Activated CD8-positive, alpha-beta memory T cell treated with anti-CD3 and anti-CD28 coated beads, Interleukin-2, amount 50 U/mL, for 24 hours (primary cell): ENCODE data around the gene KRTAP1-1.
"Not testable (repeated sequence)": the region's sequence is repeated elsewhere in the genome, so short reads cannot be mapped to it uniquely, and the experiment has no call there.

Experiments used
- DNase-seq: peaks from one replicate; pipeline ENCODE4 v3.0.0-alpha.2; 2020; ENCODE audit errors: extremely low read depth

Gene KRTAP1-1

GRCh38 chr17:41012326-41013120 lies 28.7 kb downstream of the KRTAP1-1 start:
- DNase-seq: no peak

DNA sequence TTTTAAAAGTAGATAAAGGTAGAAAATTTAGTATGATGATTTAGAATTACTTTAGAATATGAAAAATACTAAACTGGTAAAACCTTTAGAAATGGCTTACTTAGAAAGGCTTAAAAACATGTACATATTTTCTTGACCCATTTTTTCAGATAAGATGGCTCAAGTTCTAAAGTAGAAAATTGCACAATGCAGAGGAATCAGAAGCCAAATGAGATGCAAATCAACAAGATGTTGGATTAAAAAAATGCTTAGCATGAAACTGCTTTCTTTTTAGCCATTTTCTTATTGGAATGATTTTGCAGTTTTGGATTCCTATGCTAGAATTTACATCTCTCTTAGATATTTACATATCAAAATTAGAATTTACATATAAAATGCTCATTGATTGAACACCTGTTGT lies 30.8 kb downstream of the KRTAP1-1 start:
- no peak for DNase-seq

DNA sequence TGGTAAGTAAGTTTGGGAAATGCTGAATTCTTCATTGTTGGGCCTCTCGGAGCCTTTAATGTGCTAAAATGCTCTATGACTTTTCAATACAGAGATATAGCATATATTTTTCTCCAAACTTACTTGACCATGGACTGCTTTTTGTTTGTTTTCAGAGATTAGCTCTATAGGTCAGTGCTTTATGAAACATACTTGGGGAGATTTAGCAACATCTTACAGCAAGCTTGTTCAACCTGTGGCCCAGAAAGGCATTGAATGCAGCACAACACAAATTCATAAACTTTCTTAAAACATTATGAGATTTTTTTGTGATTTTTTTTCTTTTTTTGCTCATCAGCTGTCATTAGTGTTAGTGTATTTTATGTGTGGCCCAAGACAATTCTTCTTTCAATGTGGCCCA lies 31.3 kb downstream of the KRTAP1-1 start:
- DNase-seq: no peak

GRCh38 chr17:41009301-41009760 lies 31.9 kb downstream of the KRTAP1-1 start:
- DNase-seq: no peak

- DNase-seq: no peak
Observed at GRCh38 chr17:41008811-41009210, 32.4 kb downstream of the KRTAP1-1 start, which contains the start of gene KRTAP3-1. Gene KRTAP3-1, minus strand, starts transcription at chr17:41009128. Its CDS starts 54 bp downstream, at chr17:41009074.

- DNase-seq: no peak
Observed at GRCh38 chr17:41004397-41004796, 36.9 kb downstream of the KRTAP1-1 start.

DNA sequence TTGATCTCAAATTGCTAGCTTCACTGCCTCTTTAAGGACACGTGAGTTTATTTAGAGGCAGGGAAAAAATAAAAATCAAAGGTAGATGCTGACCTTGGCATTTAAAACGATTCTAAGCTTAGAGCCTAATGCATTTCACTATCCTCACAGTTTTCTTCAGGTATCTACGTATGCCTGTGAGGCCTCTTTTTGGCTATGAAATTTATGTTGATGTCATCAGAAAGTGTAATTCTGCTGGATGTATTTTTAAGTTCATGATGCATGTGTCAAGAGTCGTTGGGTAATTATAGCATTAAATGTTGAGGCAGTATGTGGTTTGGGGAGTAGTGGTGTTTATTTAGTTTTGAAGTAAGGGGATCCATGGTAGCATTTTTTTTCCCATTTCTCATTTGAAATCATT lies 37.3 kb downstream of the KRTAP1-1 start:
- DNase-seq: no peak

DNA sequence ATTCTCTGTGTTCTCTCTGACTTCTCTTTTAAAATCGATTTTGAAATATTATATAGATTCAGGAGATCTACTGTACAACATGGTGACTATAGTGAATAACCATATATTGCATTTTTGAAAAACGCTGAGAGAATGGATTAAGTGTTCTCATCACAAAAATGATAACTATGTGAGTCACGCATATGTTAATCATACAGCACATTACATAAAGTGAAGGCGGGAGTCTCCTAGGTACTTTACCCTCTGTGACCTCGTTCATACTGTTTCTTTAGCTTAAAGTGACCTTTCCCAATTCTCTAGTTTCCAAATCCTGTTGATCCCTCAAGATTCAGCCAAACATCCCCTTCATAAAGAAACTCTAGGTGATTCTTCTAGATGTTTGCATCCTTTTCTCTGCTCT lies 38.4 kb downstream of the KRTAP1-1 start:
- DNase-seq: no peak

- DNase-seq: no peak
Observed at GRCh38 chr17:41001795-41002194, 39.5 kb downstream of the KRTAP1-1 start.

DNA sequence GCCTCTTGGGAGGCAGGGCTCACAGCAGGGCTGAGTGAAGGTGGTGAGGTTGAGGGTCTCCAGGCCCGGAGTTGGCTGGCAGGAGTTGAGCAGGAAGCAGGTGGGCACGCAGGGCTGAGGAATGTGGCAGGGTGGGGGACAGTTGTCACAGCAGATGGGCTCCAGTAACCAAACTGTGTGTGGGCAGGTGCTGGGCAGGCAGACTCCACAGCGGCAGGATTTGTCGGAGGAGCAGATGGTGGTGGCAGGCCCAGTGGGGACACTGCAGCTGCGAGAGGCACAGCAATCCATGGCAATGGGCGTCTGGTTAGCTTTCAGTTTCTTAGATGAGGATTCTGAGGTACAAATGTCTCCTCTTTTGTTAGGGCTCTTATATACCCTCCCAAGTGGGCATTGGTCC lies 41.7 kb downstream of the KRTAP1-1 start, which contains the start of gene KRTAP3-2:
TSS of gene KRTAP3-2 (minus strand) at position 344 of the 400 bp plus-strand sequence. CDS start at position 291, 53 bp downstream.
- not testable (repeated sequence) for DNase-seq

DNA sequence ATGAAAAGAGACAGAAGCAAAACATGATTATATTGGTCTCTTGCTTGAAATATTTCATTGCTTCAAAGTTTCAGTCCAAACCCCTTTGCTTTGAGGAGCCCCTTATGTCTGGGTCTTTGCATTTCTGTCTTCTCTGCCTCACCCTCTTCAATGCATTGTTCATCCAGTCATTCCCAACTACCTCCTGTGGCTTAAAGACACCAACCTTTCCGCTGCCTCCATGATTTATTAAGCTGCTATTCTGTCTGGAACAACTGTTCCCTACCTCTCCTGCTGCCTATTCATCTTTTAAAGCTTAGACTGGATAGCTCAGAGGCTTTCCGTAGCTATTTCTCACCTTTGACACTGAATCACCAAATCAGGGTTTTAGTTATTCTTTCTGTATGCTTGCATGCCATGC lies 43.9 kb downstream of the KRTAP1-1 start:
- DNase-seq: no peak

DNA sequence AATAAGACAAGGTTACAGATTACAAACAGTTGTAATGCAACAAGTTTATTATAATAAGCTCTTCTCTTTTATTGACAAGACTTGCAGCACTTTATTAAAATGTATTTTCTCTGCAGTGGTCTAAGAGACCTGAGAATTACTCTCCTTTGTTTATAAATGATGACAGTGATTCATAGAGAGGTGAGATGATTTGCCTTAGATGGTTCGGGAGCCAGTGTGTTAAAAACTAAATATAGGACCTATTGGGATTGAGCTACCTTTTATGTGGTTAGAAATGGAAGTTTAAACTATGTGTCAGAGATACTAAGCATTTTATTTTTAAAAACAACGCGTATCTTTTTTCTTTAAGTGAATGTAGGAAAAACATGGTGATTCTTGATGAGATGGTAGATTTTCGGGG lies 44.4 kb downstream of the KRTAP1-1 start:
- no peak for DNase-seq

DNA sequence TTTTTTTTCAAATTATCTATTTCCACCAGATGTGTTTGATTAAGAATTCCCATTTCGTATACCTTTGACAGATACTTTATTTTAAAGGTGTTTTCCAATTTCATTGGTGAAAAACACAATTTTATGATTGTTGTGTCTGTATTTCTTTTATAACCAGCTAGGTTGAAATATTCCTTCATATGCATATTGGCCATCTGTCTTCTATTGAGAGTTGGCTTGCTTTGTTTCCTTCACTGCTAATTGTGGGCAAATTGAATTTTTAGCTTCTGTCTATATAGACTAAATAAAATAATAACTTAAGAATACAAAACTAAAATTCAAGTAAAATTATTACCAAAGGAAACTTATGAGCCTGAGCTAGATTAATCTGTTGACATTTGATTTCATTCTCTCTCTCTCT lies 46.1 kb downstream of the KRTAP1-1 start:
- no peak for DNase-seq

GRCh38 chr17:40993839-40994238 lies 47.4 kb downstream of the KRTAP1-1 start, which contains the start of gene KRTAP3-3:
Gene KRTAP3-3, minus strand, starts transcription at chr17:40994164. Its CDS starts 67 bp downstream, at chr17:40994097.
- DNase-seq: no peak

DNA sequence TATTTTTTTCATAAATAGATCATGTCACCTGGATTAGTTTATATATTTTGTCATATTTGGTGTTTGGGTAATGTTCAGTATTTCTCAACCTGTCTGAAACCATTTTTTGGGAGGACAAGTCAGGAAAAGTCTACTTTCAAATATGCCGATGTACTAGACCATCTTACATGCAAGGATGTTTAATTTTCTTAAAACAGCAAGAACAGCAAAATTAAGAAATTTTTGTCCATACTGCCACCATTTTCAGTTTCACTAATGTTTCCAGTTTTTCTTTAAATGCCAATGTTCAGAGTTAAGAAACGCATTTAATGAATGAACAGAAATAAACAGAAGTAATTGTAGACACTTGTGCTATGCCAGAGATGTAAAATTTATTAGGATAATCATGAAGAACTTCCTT lies 48.2 kb downstream of the KRTAP1-1 start:
- DNase-seq: no peak

GRCh38 chr17:40992666-40993065 lies 48.6 kb downstream of the KRTAP1-1 start:
- DNase-seq: no peak
